Mesenchymal stem cell (in vitro differentiated cells and primary cell): ENCODE data around the gene RHEB.

Experiments used
- DNase-seq: peaks from one replicate; pipeline ENCODE4 v3.0.0-alpha.2; 2013
- H2AFZ ChIP-seq: one replicate; pipeline ENCODE4 v1.6.1; 2013; ENCODE audit warnings: low read depth, mild to moderate bottlenecking, control low read depth, inconsistent platforms, low read length, moderate library complexity
- H2AK5ac ChIP-seq: 2 replicates; pipeline ENCODE4 v1.6.1; 2013; ENCODE audit warnings: low read length, moderate library complexity, mild to moderate bottlenecking, inconsistent platforms; ENCODE audit not compliant: severe bottlenecking
- H2BK120ac ChIP-seq: one replicate; pipeline ENCODE4 v1.6.1; 2013; ENCODE audit warnings: low read depth, mild to moderate bottlenecking, inconsistent platforms, low read length, moderate library complexity
- H2BK12ac ChIP-seq, 2 experiments: one replicate each; pipeline ENCODE4 v1.6.1; 2013; ENCODE audit warnings: inconsistent platforms in 2 of 2, low read length in 2 of 2, mild to moderate bottlenecking in 2 of 2, moderate library complexity in 2 of 2, control low read depth in 1 of 2
- H2BK15ac ChIP-seq: one replicate; pipeline ENCODE4 v1.6.1; 2013; ENCODE audit warnings: mild to moderate bottlenecking, low read depth, inconsistent platforms; ENCODE audit not compliant: poor library complexity, severe bottlenecking
- H2BK5ac ChIP-seq: 2 replicates; pipeline ENCODE4 v1.6.1; 2013; ENCODE audit warnings: low read depth, mild to moderate bottlenecking, low read length, control low read depth, inconsistent platforms; ENCODE audit not compliant: poor library complexity, severe bottlenecking
- H3K14ac ChIP-seq, 2 experiments: one replicate each; pipeline ENCODE4 v1.6.1; 2013; ENCODE audit warnings: inconsistent platforms in 2 of 2, low read length in 2 of 2, control low read depth in 1 of 2, mild to moderate bottlenecking in 1 of 2, moderate library complexity in 1 of 2
- H3K18ac ChIP-seq, 2 experiments: one replicate each; pipeline ENCODE4 v1.6.1; 2013; ENCODE audit warnings: inconsistent platforms in 2 of 2, low read length in 2 of 2, control low read depth in 1 of 2, low read depth in 1 of 2, mild to moderate bottlenecking in 1 of 2
- H3K23ac ChIP-seq, 2 experiments: one replicate each; pipeline ENCODE4 v1.6.1; 2013; ENCODE audit warnings: inconsistent platforms in 2 of 2, low read length in 2 of 2, mild to moderate bottlenecking in 2 of 2, moderate library complexity in 2 of 2, control low read depth in 1 of 2
- H3K27ac ChIP-seq: 2 replicates; pipeline ENCODE4 v1.5.1; 2013; ENCODE audit warnings: mild to moderate bottlenecking, moderate library complexity, low read length, control low read depth, inconsistent platforms; ENCODE audit not compliant: poor library complexity, severe bottlenecking
- H3K27me3 ChIP-seq, 2 experiments: 2 replicates each; pipeline versions ENCODE4 v1.6.1 to v1.7.0; 2013; ENCODE audit warnings: low read length in 2 of 2, mild to moderate bottlenecking in 2 of 2, moderate library complexity in 2 of 2, control low read depth in 1 of 2, inconsistent platforms in 1 of 2; ENCODE audit not compliant: control insufficient read depth in 1 of 2, insufficient read depth in 1 of 2
- H3K36me3 ChIP-seq, 2 experiments: 2 replicates each; pipeline versions ENCODE4 v1.6.1 to v1.7.0; 2013; ENCODE audit warnings: low read length in 2 of 2, control low read depth in 1 of 2, inconsistent platforms in 1 of 2, low read depth in 1 of 2, mild to moderate bottlenecking in 1 of 2; ENCODE audit not compliant: insufficient read depth in 2 of 2, control insufficient read depth in 1 of 2
- H3K4ac ChIP-seq, 2 experiments: one replicate each; pipeline ENCODE4 v1.6.1; 2013; ENCODE audit warnings: inconsistent platforms in 2 of 2, low read length in 2 of 2, mild to moderate bottlenecking in 2 of 2, moderate library complexity in 2 of 2, control low read depth in 1 of 2, low read depth in 1 of 2
- H3K4me1 ChIP-seq: 2 replicates; pipeline ENCODE4 v1.6.1; 2013; ENCODE audit warnings: low read depth, low read length, control low read depth; ENCODE audit not compliant: control insufficient read depth, insufficient read depth
- H3K4me2 ChIP-seq: 2 replicates; pipeline ENCODE4 v1.6.1; 2013; ENCODE audit warnings: low read length, mild to moderate bottlenecking, inconsistent platforms; ENCODE audit not compliant: poor library complexity, severe bottlenecking
- H3K4me3 ChIP-seq, 2 experiments: 2 replicates each; pipeline versions ENCODE4 v1.5.1 to v1.7.0; 2013; ENCODE audit warnings: low read length in 2 of 2, mild to moderate bottlenecking in 2 of 2, control low read depth in 1 of 2, low read depth in 1 of 2; ENCODE audit not compliant: insufficient read depth in 1 of 2
- H3K79me1 ChIP-seq: replicated peaks from 2 replicates; pipeline ENCODE4 v1.6.1; 2013; ENCODE audit warnings: mild to moderate bottlenecking, control low read depth, low read length, inconsistent platforms; ENCODE audit not compliant: poor library complexity, severe bottlenecking
- H3K9ac ChIP-seq: 2 replicates; pipeline ENCODE4 v1.7.0; 2013; ENCODE audit warnings: mild to moderate bottlenecking, low read length, moderate library complexity
- H3K9me3 ChIP-seq: 2 replicates; pipeline ENCODE4 v1.7.0; 2013; ENCODE audit warnings: mild to moderate bottlenecking, low read length; ENCODE audit not compliant: control insufficient read depth
- H4K8ac ChIP-seq: one replicate; pipeline ENCODE4 v1.6.1; 2013; ENCODE audit warnings: inconsistent platforms, mild to moderate bottlenecking, low read length, moderate library complexity
- H4K91ac ChIP-seq: one replicate; pipeline ENCODE4 v1.6.1; 2013; ENCODE audit warnings: mild to moderate bottlenecking, low read length, inconsistent platforms
- WGBS: methylation state at CpG from one replicate; pipeline ENCODE4 v1.1.7; 2013; ENCODE audit warnings: mixed read lengths; 5-methylcytosine and 5-hydroxymethylcytosine counted together

Gene RHEB

DNA sequence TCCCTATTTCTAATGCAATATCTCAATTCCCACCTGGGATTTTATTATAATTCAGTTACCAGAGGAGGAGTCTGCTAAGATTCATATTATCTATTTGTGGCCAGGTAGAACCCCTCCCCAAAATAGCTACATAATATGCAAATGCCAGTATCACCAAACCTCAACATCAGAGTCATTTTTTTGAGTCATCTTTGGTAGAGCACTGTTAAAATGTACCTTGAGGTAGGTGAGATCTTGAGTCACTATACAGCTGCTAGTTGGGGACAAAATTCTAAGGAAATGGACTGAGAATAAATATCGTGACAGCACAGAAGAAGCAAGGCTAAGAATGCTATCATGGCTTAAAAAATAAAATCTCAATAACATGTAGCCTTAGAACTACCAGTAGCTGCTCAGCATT lies 75.1 kb downstream of the RHEB start:
- Histone ChIP-seq H3K4ac (no peak overlapping the region), H3K23ac (no peak overlapping the region), H3K4me1 (peaks cover 21% of the 10 kb centered on the region), H3K27ac (no peak overlapping the region), H2AFZ (no peak overlapping the region), H4K91ac (no peak overlapping the region), H2BK12ac (no peak overlapping the region), H3K36me3 (no peaks in the 10 kb centered on the region), H2BK120ac (no peak overlapping the region), H3K9ac (no peak overlapping the region), H2BK15ac (no peak overlapping the region), H3K4me2 (no peak overlapping the region), H3K4me3 (no peak overlapping the region), H3K14ac (no peak overlapping the region), H4K8ac (no peak overlapping the region), H3K18ac (no peak overlapping the region), H2AK5ac (no peak overlapping the region), H2BK5ac (no peak overlapping the region), H3K79me1 (no peaks in the 10 kb centered on the region), H3K27me3 (peaks cover under 1 to 9% of the 10 kb centered on the region in 2 experiments), H3K9me3 (no peaks in the 10 kb centered on the region)
- no peak for DNase-seq
- WGBS = no CpG with 5 or more reads among the region's 1 CpG

GRCh38 chr7:151442776-151443496 lies 76.8 kb downstream of the RHEB start:
- Histone ChIP-seq H3K27ac (no peak overlapping the region), H3K4me2 (no peak overlapping the region), H3K18ac (no peak overlapping the region), H2BK120ac (no peak overlapping the region), H4K8ac (no peak overlapping the region), H2BK12ac (no peak overlapping the region), H2AK5ac (no peak overlapping the region), H2BK15ac (no peak overlapping the region), H3K14ac (no peak overlapping the region), H3K79me1 (no peaks in the 10 kb centered on the region), H4K91ac (no peak overlapping the region), H3K4me3 (no peak overlapping the region), H2BK5ac (no peak overlapping the region), H2AFZ (no peak overlapping the region), H3K23ac (no peak overlapping the region), H3K27me3 (peaks cover 5 to 26% of the 10 kb centered on the region in 2 experiments), H3K4me1 (peaks cover 19% of the 10 kb centered on the region), H3K4ac (no peak overlapping the region), H3K9me3 (no peaks in the 10 kb centered on the region), H3K9ac (no peak overlapping the region), H3K36me3 (no peaks in the 10 kb centered on the region)
- 90% methylated on average over 9 of the region's 10 CpGs for WGBS
- no peak for DNase-seq

GRCh38 chr7:151440799-151441445 lies 78.8 kb downstream of the RHEB start:
- H3K4me3 ChIP-seq = peak overlapping the region in 1 of 2 experiments; percentile 10
- H4K91ac ChIP-seq = no peak overlapping the region
- no peak overlapping the region for H3K4ac ChIP-seq
- peak overlapping the region in 1 of 2 experiments; percentile 4 for H3K14ac ChIP-seq
- peaks cover 5 to 28% of the 10 kb centered on the region in 2 experiments for H3K27me3 ChIP-seq
- peak overlapping the region; percentile 67 for H3K9ac ChIP-seq
- H2BK15ac ChIP-seq = no peak overlapping the region
- no peak overlapping the region for H2AK5ac ChIP-seq
- H3K27ac ChIP-seq = no peak overlapping the region
- no peaks in the 10 kb centered on the region for H3K9me3 ChIP-seq
- no peak overlapping the region for H3K4me2 ChIP-seq
- H3K4me1 ChIP-seq = peaks cover 16% of the 10 kb centered on the region
- H2BK12ac ChIP-seq = no peak overlapping the region
- H3K36me3 ChIP-seq = no peaks in the 10 kb centered on the region
- H3K18ac ChIP-seq = no peak overlapping the region
- H3K23ac ChIP-seq = no peak overlapping the region
- DNase-seq = no peak
- no peak overlapping the region for H2BK120ac ChIP-seq
- no peak overlapping the region for H2BK5ac ChIP-seq
- H3K79me1 ChIP-seq = no peaks in the 10 kb centered on the region
- 61% methylated on average over 7 of the region's 10 CpGs for WGBS
- no peak overlapping the region for H4K8ac ChIP-seq
- no peak overlapping the region for H2AFZ ChIP-seq
